Bronchial epithelial cell (primary cell): ENCODE data around the gene CRYBG1. TPM values are rescaled to one million over a fixed set of nuclear protein-coding genes. Genes with fewer than 3 reads are reported as not detected.
A peak's percentile ranks its signal among the peaks of the same experiment; 100 is the strongest.

Source experiments
- DNase-seq: peaks from one replicate; pipeline ENCODE4 v3.0.0-alpha.2; 2010; ENCODE audit warnings: low read depth
- FAIRE-seq: peaks from 2 replicates; lab custom pipeline; 2011; peaks lifted over from hg19 to GRCh38; lab: Jason Lieb, UNC
- H3K27me3 ChIP-seq: 2 replicates; pipeline ENCODE4 v1.5.1; 2011; ENCODE audit warnings: low read length; ENCODE audit not compliant: control insufficient read depth, insufficient read depth
- H3K36me3 ChIP-seq: 2 replicates; pipeline ENCODE4 v1.5.1; 2011; ENCODE audit warnings: low read length; ENCODE audit not compliant: control insufficient read depth, insufficient read depth
- H3K4me3 ChIP-seq: 2 replicates; pipeline ENCODE4 v1.5.1; 2011; ENCODE audit warnings: mild to moderate bottlenecking, low read depth, low read length, control low read depth
- CTCF ChIP-seq: IDR thresholded peaks from 2 replicates; pipeline ENCODE4 v1.5.1; 2011; ENCODE audit warnings: mild to moderate bottlenecking, moderate library complexity, low read length, control low read depth, inconsistent platforms; ENCODE audit not compliant: insufficient read depth, severe bottlenecking
- total RNA-seq: library from RNA; depleted of rRNA; stranded (reverse); fragments of >200 nt; gene quantifications from 2 replicates; pipeline ENCODE4 v1.2.1, GENCODE V29; 2014

The CRYBG1 gene
- total RNA-seq, 1 donor from 2014 or later: 45.0 TPM

- Histone ChIP-seq H3K27me3 (no peaks in the 10 kb centered on the region), H3K36me3 (no peaks in the 10 kb centered on the region), H3K4me3 (no peak overlapping the region)
- no peak for TF ChIP-seq CTCF
- FAIRE-seq (peak; percentile 13), DNase-seq (no peak)
Observed at GRCh38 chr6:106612671-106613416, 252.3 kb downstream of the CRYBG1 start.

GRCh38 chr6:106613590-106613989 lies 253.1 kb downstream of the CRYBG1 start:
- FAIRE-seq (no peak), DNase-seq (no peak)
- Histone ChIP-seq H3K27me3 (no peaks in the 10 kb centered on the region), H3K36me3 (no peaks in the 10 kb centered on the region), H3K4me3 (no peak overlapping the region)
- TF ChIP-seq CTCF: no peak

GRCh38 chr6:106614166-106614565 lies 253.6 kb downstream of the CRYBG1 start:
- Histone ChIP-seq H3K27me3 (no peaks in the 10 kb centered on the region), H3K36me3 (peaks cover 1% of the 10 kb centered on the region), H3K4me3 (no peak overlapping the region)
- FAIRE-seq (no peak), DNase-seq (no peak)
- no peak for TF ChIP-seq CTCF

- no peak for TF ChIP-seq CTCF
- H3K36me3 ChIP-seq: peaks cover 1% of the 10 kb centered on the region
- FAIRE-seq: no peak
Observed at GRCh38 chr6:106614592-106615257, 254.2 kb downstream of the CRYBG1 start.

GRCh38 chr6:106617302-106617701 lies 256.8 kb downstream of the CRYBG1 start:
- Histone ChIP-seq H3K4me3 (no peak overlapping the region), H3K36me3 (peaks cover 1% of the 10 kb centered on the region), H3K27me3 (no peaks in the 10 kb centered on the region)
- no peak for FAIRE-seq
- DNase-seq: no peak
- no peak for TF ChIP-seq CTCF

More at GRCh38 chr6:106614592-106615257, 254.2 kb downstream of the CRYBG1 start:
- Histone ChIP-seq H3K4me3 (no peak overlapping the region), H3K27me3 (no peaks in the 10 kb centered on the region)
- DNase-seq: no peak
